NB4 (cell line): ENCODE measurements around the gene SART3.

ENCODE experiments used
- DNase-seq: peaks from one replicate; pipeline ENCODE4 v3.0.0; 2010; ENCODE audit warnings: low read depth
- H3K4me3 ChIP-seq: one replicate; pipeline ENCODE4 v1.5.1; 2011; ENCODE audit warnings: mild to moderate bottlenecking, low read depth, low read length, moderate library complexity
- CTCF ChIP-seq: IDR thresholded peaks from one replicate; pipeline ENCODE4 v1.5.1; 2012; ENCODE audit warnings: low read depth, low read length
- MYC ChIP-seq: IDR thresholded peaks from 2 replicates; pipeline ENCODE4 v1.6.1; 2011; ENCODE audit warnings: low read depth, low read length
- POLR2A ChIP-seq: IDR thresholded peaks from 2 replicates; pipeline ENCODE4 v1.6.1; 2011; ENCODE audit warnings: mild to moderate bottlenecking; ENCODE audit not compliant: insufficient read length; ENCODE audit errors: extremely low read depth
- TF ChIP-seq, protein P1 (sequence below): IDR thresholded peaks from 2 replicates; pipeline ENCODE4 v1.6.1; 2011; ENCODE audit warnings: low read depth, low read length

The SART3 gene

DNA sequence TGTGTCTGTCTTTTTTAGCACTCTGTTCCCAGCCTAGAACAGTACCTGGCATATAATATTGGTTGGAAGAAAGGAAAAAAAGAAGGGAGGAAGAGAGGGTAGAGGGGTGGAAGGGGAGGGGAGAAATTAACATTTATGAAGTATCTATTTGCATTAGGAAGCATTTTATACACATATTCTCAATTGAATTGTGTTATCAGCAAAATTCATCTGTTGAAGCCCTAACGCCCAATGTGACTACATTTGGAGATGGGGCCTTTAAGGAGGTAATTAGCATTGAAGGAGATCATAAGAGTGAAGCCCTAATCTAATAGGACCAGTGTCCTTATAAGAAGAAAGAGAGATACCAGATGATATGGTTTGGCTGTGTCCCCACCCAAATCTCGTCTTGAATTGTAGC is 76.1 kb downstream of the SART3 start:
- H3K4me3 ChIP-seq, result no peak overlapping the region
- DNase-seq, result no peak
- TF ChIP-seq CTCF (no peak), MYC (no peak), POLR2A (no peak)
- TF ChIP-seq, protein P1, sequence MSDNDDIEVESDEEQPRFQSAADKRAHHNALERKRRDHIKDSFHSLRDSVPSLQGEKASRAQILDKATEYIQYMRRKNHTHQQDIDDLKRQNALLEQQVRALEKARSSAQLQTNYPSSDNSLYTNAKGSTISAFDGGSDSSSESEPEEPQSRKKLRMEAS, result no peak

DNA sequence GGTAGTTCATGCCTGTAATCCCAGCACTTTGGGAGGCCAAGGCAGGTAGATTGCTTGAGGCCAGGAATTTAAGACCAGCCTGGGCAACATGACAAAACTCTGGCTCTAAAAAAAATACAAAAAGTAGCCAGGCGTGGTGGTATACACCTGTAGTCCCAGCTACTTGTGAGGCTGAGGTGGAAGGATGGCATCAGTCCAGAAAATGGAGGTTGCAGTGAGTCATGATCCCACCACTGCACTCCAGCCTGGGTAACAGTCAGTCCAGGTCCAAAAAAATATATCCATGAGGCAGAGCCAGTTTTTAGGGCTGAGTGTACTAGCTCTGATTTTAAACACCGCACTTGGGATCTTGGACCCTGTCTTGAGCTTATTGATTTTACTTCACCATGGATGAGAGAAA is 76.5 kb downstream of the SART3 start:
- no peak overlapping the region for H3K4me3 ChIP-seq
- no peak for DNase-seq
- TF ChIP-seq, protein P1, result no peak
- no peak for TF ChIP-seq POLR2A
- no peak for TF ChIP-seq CTCF
- no peak for TF ChIP-seq MYC

GRCh38 chr12:108483213-108484059 is 77.5 kb downstream of the SART3 start:
- DNase-seq, result no peak
- H3K4me3 ChIP-seq, result no peak overlapping the region
- TF ChIP-seq CTCF, result no peak
- TF ChIP-seq, protein P1, result no peak
- TF ChIP-seq MYC, result no peak
- TF ChIP-seq POLR2A, result no peak

GRCh38 chr12:108482717-108483212 is 78.2 kb downstream of the SART3 start:
- TF ChIP-seq MYC (no peak), POLR2A (no peak), CTCF (no peak)
- TF ChIP-seq, protein P1, result no peak
- no peak overlapping the region for H3K4me3 ChIP-seq
- no peak for DNase-seq

DNA sequence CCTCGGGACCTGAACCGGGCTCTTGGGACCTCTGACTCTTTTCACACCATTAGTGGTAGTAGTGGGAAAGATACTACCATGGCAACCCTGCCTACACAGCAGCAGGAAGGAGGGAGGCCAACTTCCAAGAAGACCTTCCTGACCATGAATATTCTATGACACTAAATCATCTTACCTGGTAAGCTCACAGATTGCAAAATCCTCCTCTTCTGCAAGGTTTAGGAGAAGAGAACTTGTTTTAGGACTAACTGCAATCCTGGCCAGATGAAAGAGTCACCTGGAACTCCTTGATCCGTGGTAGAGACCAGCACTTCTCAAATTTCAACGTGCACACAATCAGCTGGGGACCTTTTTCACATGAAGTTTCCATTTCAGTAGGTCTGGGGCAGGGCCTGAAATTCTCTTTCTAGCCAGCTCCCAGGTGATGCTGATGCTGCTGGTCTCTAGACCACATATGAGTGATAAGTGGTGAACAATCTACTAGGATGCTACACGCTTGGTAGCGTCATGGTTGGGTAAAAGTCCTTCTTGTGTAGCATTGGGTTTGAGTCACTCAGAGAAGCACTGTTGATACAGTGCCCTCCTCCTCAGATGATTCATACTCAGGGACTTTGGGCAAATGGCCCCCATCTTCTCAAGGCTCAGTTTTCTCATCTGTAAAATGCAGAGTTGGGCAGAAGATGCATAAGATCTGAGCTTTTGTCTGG is 81.5 kb downstream of the SART3 start:
- no peak for DNase-seq
- no peak for TF ChIP-seq POLR2A
- TF ChIP-seq MYC, result no peak
- TF ChIP-seq, protein P1, result no peak
- TF ChIP-seq CTCF, result no peak
- no peak overlapping the region for H3K4me3 ChIP-seq
